HG03558 (cell line): ENCODE measurements around the gene RAB43.
A peak's percentile ranks its signal among the peaks of the same experiment; 100 is the strongest.
"Not testable (repeated sequence)": the region's sequence is repeated elsewhere in the genome, so short reads cannot be mapped to it uniquely, and the experiment has no call there.

Source experiments
- ATAC-seq: cut with Tn5 transposase; IDR thresholded peaks from one replicate; pipeline ENCODE4 v1.9.1; 2021; ENCODE audit warnings: moderate number of reproducible peaks; ENCODE audit not compliant: unreplicated experiment; ENCODE audit errors: extremely low read depth

The RAB43 gene

GRCh38 chr3:129121792-129122411 is at the start of gene RAB43:
TSS of gene RAB43 (minus strand) at chr3:129121804. CDS start at chr3:129121489, 315 bp downstream.
- ATAC-seq = no peak

- ATAC-seq = no peak
Measured at GRCh38 chr3:129166579-129167332, 45.2 kb upstream of the RAB43 start.

DNA sequence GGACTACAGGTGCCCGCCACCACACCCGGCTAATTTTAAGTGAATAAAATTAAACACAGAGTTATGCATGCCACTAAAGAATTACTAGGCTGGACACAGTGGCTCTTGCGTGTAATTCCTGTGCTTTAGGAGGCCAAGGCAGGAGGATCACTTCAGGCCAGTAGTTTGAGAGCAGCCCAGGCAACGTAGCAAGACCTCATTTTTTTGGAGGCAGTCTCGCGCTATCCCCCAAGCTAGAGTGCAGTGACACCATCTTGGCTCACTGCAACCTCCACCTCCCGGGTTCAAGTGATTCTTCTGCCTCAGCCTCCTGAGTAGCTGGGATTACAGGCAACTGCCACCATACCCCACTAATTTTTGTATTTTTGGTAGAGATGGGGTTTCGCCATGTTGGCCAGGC is 44.0 kb upstream of the RAB43 start:
- not testable (repeated sequence) for ATAC-seq

DNA sequence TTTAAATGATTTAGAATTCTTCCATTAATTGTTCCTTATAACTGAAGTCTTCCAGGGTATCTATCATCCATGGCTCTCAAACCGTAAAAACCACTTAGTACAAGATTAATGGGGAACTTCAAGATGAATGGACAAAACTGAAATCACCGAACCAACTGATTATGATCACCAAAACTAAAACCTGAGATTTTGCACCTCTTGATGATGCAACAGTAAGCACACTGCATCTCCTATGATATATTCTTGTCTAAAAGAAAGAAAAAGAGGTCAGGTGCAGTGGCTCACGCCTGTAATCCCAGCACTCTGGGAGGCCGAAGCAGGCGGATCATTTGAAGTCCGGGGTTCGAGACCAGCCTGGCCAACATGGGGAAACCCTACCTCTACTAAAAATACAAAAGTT is 42.9 kb upstream of the RAB43 start:
- ATAC-seq = no peak

DNA sequence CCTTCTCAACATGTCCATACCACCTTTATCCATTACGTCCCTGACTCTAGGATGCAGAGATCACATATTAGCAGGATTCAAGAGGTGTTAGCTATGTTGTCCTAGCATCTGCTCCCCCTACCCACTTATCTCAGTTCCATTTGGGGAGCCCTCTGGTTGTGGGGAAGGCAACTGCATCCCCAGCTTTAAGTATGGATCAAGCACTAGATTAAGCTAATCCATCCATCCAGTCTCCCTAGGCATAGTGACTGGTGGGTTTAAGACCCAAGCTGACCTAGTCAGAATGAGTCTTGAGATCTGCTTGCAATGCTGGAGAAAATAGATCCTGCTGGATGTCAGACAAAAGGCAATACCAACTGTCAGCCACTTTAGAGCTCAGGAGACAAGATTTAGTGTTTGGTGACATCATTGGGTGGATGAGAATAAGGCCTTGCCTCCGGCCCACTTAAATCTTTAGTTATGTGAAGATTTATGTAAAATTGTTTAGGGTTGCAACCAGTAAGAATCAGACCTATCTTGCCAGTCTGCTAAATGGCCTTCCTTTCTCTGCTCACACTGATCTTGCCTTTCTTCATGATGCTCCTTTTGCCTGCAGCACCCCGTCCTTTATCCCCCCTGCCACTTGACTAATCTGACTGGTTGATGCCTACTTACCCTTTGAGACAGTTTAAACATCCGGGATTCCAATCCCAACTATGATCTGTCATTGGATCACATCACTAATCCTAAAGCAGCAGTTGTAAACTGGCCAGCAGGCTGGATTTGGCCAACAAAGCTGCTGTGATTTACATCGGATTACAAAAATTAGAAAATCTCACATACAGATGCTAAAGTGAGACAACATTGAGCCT is 41.4 kb upstream of the RAB43 start:
- no peak for ATAC-seq

- ATAC-seq = no peak
Measured at GRCh38 chr3:129161860-129162271, 40.3 kb upstream of the RAB43 start.

- peak; percentile 40 for ATAC-seq
Measured at GRCh38 chr3:129160891-129161859, 39.6 kb upstream of the RAB43 start, which contains the start of gene ISY1. TSS of gene ISY1 (minus strand) at chr3:129161063. CDS start at chr3:129160975, 88 bp downstream.

DNA sequence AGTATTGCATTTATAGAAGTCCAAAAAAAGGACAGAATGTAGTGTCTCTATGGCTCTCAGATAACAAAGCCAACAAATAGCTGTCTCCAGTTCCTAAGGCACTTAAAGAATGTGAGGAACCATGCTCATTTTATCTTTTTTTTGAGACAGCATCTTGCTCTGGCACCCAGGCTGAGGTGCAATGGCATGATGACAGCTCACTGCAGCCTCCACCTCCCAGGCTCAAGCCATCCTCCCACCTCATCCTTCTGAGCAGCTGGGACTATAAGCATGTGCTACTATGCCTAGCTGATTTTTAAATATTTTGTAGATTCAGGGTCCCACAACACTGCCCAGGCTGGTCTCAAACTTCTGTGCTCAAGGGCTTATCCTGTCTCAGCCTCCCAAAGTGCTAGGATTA is 23.2 kb upstream of the RAB43 start:
- ATAC-seq = no peak

DNA sequence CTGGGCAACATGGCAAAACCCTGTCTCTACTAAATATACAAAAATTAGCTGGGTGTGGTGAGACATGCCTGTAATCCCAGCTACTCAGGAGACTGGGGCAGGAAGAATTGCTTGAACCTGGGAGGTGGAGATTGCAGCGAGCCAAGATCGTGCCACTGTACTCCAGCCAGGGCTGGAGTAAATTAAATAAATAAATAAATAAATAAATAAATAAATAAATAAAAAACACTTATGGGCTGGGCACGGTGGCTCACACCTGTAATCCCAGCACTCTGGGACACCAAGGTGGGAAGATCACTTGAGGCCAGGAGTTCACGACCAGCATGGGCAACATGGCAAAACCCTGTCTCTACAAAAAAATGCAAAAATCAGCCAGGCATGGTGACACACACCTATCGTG is 19.4 kb upstream of the RAB43 start:
- not testable (repeated sequence) for ATAC-seq

GRCh38 chr3:129139911-129140310 is 18.3 kb upstream of the RAB43 start:
- no peak for ATAC-seq

- not testable (repeated sequence) for ATAC-seq
Measured at GRCh38 chr3:129136275-129136674, 14.7 kb upstream of the RAB43 start.

GRCh38 chr3:129132097-129132866 is 10.7 kb upstream of the RAB43 start:
- no peak for ATAC-seq

GRCh38 chr3:129131465-129132088 is 10.0 kb upstream of the RAB43 start:
- ATAC-seq = no peak

- ATAC-seq = no peak
Measured at GRCh38 chr3:129130291-129130813, 8.7 kb upstream of the RAB43 start.

- ATAC-seq = no peak
Measured at GRCh38 chr3:129128357-129129155, 7.0 kb upstream of the RAB43 start.

DNA sequence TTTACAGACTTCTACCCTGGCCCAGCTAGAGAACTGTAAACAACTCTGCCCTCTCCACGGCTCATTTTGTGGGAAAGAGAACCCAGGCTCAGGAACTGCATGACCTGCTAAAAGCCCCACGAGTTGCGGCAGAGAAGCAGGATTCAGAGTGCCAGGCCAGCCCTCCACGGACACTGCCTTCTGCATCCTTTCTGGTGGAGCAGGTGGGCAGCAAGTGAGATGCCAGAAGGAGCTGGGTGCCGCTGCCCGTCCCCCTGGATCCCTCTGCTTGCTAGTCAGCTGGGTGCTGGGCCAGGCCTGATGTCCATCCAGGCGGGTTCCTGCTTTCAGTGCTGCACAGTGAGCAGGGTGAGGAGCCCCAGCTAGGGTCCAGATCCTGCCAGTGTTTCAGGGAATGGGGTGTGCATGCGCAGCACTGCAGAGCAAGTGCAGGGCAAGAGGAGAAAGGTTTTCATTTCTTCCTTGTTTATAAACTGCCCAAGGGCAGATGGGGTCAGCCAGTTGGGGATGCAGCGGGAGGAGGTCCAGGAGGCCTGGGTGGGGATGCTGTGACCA is 5.2 kb upstream of the RAB43 start:
- ATAC-seq = no peak
